HG02571 (cell line): Measurements from ENCODE around the gene DTYMK.
A peak's percentile ranks its signal among the peaks of the same experiment; 100 is the strongest.

Experiments
- ATAC-seq: cut with Tn5 transposase; IDR thresholded peaks from one replicate; pipeline ENCODE4 v1.9.1; 2021; ENCODE audit warnings: mild to moderate bottlenecking, moderate library complexity; ENCODE audit not compliant: unreplicated experiment

Gene DTYMK

DNA sequence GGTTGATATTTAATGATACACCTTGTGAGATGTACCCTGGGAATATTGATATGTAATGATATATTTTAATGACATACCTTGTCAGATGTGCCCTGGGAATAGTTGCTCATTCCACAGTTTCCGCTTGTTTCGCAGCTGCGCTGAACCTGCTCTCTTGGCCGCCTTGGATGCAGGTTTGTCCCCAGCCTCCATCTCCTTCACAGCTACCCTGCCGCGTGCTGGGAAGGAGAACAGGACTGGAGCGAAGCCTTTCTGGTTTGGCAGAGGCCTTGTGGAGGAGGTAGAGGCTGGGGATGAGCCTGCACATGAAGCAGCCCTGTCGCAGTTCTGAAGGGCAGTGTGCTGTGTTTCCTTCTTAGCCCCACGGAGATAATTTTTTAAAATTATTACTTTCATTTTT, 34.5 kb downstream of the DTYMK start:
- ATAC-seq: no peak

DNA sequence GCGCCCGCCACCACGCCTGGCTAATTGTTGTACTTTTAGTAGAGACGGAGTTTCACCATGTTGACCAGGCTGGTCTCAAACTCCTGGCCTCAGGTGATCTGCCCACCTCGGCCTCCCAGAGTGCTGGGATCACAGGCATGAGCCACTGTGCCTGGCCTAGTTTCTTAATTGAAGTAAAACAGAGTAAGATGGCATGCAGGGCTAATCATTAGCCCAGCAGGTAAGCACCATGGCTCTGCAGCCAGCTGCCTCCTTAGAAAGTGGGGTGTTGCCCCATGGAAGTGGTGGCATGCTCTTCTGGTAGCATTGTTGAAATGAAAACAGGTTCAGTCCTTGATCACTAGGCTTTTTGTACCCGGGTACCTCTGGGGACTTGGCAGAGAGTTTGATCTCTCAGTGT, 36.7 kb downstream of the DTYMK start:
- ATAC-seq: no peak

- no peak for ATAC-seq
Observed at GRCh38 chr2:241649404-241649803, 37.2 kb downstream of the DTYMK start.

GRCh38 chr2:241648453-241648852, 38.2 kb downstream of the DTYMK start:
- ATAC-seq: no peak

- ATAC-seq: no peak
Observed at GRCh38 chr2:241645915-241646645, 40.5 kb downstream of the DTYMK start.

DNA sequence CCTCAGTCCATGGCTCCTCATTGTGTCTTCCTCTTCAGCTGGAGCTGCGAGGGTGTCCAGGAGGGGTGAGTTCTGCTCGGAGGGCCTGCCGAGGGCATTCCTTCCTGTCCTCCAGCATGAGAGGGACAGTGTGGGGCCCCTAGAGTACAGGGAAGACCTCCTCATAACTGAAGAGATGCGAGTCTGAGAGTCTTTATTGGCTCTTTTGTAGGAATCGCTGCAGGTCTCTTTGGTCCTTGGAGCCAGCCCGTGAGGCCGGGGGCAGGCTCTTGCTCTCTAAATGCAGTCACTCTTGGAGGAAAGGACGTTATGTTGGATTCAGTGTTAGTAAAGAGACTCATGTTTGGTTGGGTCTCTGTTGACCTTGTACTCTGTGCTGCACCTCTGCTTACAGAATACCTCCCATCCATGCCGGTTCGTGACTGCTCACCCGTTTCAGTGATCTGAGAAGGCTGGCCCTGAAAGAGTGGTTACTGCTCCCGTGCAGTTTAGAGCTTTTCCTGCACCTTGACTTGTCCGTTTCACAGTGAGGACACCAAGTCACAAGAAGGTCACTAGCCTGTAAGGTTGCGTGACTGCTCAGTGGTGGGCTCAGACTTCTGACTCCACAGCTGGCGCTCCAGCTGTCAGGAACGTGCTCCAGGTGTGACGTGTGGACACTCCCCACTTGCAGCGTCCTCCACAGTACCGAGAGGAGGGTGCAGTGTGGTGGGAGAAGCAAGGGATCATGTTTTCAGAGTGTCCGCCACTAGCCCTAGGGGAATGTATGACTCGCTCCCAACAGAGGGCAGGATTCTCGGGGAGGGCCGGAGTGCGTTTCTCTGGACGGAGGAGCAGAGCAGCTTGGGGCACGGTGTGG, 41.3 kb downstream of the DTYMK start:
- ATAC-seq: no peak

DNA sequence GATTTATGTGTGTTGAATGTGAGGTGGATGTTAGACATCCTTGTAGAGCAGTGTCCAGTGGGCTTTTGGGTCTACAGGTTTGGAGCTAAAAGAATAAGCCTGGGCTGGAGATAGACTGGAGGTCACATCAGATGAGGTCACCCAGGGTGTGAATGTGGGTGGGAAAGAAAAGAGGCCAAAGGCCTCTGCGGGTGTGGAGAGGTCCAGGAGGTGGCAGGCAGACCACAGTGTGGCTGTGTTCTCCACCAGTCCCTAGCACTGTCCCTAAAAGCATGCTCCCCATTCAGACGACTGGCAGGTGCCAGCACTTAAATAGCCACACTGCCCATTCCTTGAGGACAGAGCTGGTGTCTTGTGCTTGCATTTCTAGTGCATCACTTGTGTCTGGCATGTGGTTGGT, 45.0 kb downstream of the DTYMK start:
- ATAC-seq: no peak

DNA sequence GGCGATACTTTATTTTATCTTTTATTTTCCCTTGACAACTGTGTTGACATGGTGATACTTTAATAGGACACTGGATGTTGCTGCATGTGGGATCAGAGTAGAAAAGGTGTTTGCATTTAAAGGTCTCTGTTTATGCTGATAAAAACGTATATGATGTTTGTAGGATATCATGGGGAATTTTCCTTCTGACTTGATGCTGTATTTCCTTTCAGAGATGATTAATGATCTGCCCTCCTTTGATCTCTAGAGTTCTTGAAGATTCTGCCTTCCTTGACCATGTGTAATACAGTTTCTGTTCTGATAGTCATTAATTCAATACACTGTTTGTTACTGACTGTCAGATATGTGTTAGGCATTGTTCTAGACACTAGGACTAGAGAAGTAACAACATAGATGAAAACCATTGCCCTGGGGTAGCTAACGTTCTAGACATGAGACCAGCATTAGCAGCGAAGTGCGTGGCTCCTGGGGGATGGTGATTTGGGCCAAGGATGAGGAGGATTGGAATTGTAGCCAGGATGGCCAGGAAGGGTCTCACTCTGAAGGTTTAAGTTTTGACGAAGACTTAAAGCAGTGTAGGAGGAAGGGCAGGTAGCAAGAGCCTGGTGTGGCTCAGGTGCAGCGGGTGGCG, 46.3 kb downstream of the DTYMK start:
- no peak for ATAC-seq

- ATAC-seq: no peak
Observed at GRCh38 chr2:241639385-241639784, 47.2 kb downstream of the DTYMK start.

DNA sequence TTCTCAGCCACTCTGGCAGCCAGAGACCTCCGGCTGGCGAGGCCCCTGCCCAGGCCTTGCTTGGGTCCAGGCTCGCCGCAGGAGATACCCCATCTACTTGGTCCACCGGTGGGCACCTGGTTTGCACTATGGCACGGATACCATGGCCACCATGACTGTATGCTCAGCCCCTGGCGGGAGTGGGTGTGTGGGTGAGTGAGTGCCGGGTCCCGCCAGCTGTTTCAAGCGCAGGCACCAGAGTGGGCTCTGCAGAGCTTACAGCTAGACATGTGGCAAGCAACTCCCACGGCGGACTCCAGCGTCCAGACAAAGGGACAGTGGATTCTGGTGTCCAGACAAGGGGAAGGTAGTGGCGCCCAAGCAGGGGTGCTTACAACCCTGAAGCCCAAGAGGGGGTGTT, 47.7 kb downstream of the DTYMK start:
- ATAC-seq: no peak

DNA sequence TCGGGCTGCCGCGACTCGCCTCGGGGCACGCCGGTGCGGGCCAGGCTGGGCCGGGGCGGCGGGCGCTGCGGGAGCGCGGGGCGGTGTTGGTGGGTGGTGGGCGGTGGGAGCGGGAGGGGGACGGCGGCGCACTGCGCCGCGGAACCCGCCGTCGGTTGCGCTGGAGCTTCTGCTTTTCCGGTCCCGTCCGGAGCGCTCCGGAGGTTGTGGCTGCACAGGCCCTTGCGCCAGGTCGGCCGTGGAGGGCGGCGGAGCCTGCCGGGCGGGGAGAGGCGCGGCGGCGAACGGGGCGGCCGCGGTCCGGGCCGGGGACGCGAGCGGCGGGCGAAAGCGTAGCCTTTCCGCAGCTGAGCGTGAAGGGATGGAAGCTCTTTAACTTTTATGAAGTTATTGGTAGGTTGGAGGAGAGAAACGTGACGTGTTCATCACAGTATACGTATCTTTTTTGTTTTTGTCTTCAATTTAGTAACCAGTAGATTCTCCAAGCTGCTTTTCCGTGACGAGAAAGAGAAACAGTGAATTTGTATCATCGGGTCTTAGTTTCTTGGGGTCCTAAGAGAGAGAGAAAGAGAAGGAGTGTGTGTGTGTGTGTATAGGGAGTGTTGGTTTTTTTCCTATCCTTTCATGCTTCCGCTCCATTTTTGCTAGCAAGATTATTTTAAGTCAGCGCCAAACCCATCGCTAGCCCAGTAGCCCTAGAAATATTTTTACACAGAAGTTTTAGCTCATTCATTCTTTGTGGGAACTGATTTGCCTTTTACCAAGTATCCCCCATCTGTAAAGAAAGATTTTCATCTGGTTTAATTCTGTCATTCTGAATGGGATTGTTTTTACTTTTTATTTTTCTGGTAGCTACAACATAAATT, 48.6 kb downstream of the DTYMK start:
- peak; percentile 14 for ATAC-seq

- ATAC-seq: peak; percentile 61
Observed at GRCh38 chr2:241637018-241637794, 49.4 kb downstream of the DTYMK start, which contains the start of the genes ATG4B and THAP4. TSS of gene ATG4B (plus strand) at chr2:241637693. CDS start at chr2:241637715, 22 bp downstream. TSS of gene THAP4 (minus strand) at chr2:241637158. CDS start at chr2:241637017, 141 bp downstream.

GRCh38 chr2:241636182-241637017, 50.2 kb downstream of the DTYMK start:
- ATAC-seq: peak; percentile 30

DNA sequence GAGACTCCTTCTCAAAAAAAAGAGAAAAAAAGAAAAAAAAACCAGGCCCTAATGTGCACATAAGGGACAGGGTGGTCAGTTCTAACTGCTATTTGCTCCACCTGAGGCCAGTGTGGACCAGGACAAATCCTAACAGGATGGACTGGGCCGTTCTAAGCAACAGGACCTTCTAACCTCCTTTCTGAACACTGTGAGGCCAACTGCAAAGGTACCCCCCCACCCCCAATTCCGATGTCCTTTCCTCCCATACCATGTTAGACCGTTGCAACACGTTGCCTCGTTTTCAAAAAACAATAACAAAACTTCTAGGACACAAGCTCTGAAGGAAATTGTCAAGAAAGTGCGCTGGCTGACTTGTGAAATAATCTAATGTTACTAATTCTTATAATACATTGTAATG, 50.9 kb downstream of the DTYMK start:
- no peak for ATAC-seq

- no peak for ATAC-seq
Observed at GRCh38 chr2:241633561-241633960, 53.1 kb downstream of the DTYMK start.

GRCh38 chr2:241632478-241633325, 53.9 kb downstream of the DTYMK start:
- no peak for ATAC-seq

DNA sequence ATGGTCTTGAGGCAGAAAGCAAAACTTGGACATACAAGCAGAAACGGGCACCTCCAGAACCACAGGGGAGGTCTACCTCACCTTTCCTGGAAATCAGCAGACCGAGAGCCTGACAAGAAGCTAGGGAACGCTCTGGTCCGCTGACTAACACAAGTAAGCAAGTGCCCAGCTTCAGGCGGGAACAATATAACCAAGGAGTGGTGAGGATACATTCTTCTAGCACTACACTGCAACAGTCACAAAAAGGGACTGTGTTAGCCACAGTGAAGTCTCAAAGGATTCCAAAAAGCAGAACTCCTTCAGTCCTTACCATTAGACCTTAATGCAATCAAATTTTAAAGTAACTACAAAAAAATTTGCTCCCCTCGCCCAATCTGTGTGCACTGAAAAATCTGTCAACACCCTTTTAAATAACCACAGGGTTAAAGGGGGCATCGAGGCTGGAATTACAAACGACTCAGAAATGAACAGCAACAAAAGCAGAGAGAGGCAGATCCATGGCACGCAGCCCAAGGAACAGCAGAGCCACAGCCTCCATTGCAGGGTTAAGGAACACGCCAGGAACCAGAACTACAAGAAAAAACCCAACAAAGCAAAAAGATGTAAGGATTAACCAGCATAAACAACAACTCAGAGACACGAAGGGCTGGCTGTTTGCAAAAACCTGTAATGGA, 56.7 kb downstream of the DTYMK start:
- no peak for ATAC-seq
